ENCODE measurements around the gene BEX3. TPM values are rescaled to one million over a fixed set of nuclear protein-coding genes. Genes with fewer than 3 reads are reported as not detected.
"Not testable (repeated sequence)": the region's sequence is repeated elsewhere in the genome, so short reads cannot be mapped to it uniquely, and the experiment has no call there.

BEX3 gene
- total RNA-seq, 1 experiment from 2014 or later, result 367 TPM

DNA sequence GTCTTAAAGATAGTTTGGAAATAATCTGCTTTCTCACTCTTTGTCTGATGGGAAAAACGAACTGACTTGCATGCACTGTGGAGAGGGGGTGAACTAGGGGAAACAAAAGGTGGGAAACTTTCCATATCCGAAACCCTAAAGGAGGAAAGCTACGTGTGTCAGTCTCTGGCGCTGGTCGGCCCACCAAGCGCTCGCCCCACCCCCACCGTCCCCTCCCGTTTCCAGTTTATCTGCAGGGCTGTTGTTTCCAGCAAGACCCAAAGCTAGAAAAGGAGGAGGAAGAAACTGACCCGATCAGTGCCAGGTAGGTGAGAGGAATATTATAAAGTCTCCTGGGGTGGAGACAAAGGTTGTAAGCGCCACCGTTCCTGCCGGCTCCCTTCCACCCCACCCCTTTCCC is 19.5 kb upstream of the BEX3 start:
- CTCF ChIA-PET, result interaction anchor here (1.1 kb wide), 1 partner anchor 13 kb away, joined by 3 read pairs; no protein-coding TSS in a partner anchor
- Mint-ChIP-seq H3K36me3 (ENCODE audit: insufficient read depth, unreplicated experiment) (peaks cover 22% of the 10 kb centered on the region), H3K4me1 (ENCODE audit: low read depth, unreplicated experiment) (peaks cover 5% of the 10 kb centered on the region), H3K4me3 (ENCODE audit: unreplicated experiment) (peak overlapping the region; percentile 83), H3K9me3 (ENCODE audit: unreplicated experiment) (no peaks in the 10 kb centered on the region), H3K27ac (ENCODE audit: unreplicated experiment) (peak overlapping the region; percentile 73), H3K27me3 (ENCODE audit: insufficient read depth, unreplicated experiment) (no peaks in the 10 kb centered on the region)
- Histone ChIP-seq H3K4me1 (peaks cover 17% of the 10 kb centered on the region), H3K36me3 (ENCODE audit: control insufficient read depth, insufficient read depth, low read length) (no peaks in the 10 kb centered on the region), H3K4me3 (ENCODE audit: low read depth, low read length) (peak overlapping the region; percentile 44), H3K27me3 (replicated peaks; ENCODE audit: control insufficient read depth, insufficient read depth, low read length) (no peaks in the 10 kb centered on the region), H3K9me3 (no peaks in the 10 kb centered on the region)
- no peak for DNase-seq
- BruUV-seq (replicated peaks), result no TSS peak
- POLR2A ChIA-PET, result interaction anchor here (0.6 to 1.6 kb wide), 2 partner anchors 23 to 49 kb away, joined by 5 to 6 read pairs; no protein-coding TSS in a partner anchor
- intact Hi-C loops (cut with micrococcal nuclease; ENCODE audit: unreplicated experiment), result no loop called here
- TF ChIP-seq, protein P1, sequence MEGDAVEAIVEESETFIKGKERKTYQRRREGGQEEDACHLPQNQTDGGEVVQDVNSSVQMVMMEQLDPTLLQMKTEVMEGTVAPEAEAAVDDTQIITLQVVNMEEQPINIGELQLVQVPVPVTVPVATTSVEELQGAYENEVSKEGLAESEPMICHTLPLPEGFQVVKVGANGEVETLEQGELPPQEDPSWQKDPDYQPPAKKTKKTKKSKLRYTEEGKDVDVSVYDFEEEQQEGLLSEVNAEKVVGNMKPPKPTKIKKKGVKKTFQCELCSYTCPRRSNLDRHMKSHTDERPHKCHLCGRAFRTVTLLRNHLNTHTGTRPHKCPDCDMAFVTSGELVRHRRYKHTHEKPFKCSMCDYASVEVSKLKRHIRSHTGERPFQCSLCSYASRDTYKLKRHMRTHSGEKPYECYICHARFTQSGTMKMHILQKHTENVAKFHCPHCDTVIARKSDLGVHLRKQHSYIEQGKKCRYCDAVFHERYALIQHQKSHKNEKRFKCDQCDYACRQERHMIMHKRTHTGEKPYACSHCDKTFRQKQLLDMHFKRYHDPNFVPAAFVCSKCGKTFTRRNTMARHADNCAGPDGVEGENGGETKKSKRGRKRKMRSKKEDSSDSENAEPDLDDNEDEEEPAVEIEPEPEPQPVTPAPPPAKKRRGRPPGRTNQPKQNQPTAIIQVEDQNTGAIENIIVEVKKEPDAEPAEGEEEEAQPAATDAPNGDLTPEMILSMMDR (IDR thresholded peaks at IDR 0.05; ENCODE audit: insufficient read depth in 1 of 2, low read depth in 1 of 2, low read length in 1 of 2, severe bottlenecking in 1 of 2, unreplicated experiment in 1 of 2), result no peak

GRCh38 chrX:103357871-103358270 is 18.5 kb upstream of the BEX3 start:
- peaks cover 9% of the 10 kb centered on the region for H3K4me1 Mint-ChIP-seq (ENCODE audit: low read depth, unreplicated experiment)
- TF ChIP-seq, protein P1 (IDR thresholded peaks at IDR 0.05; ENCODE audit: insufficient read depth in 1 of 2, low read depth in 1 of 2, low read length in 1 of 2, severe bottlenecking in 1 of 2, unreplicated experiment in 1 of 2), result no peak
- H3K9me3 ChIP-seq, result no peaks in the 10 kb centered on the region
- CTCF ChIA-PET, result no interaction called here
- H3K36me3 Mint-ChIP-seq (ENCODE audit: insufficient read depth, unreplicated experiment), result peaks cover 22% of the 10 kb centered on the region
- BruUV-seq (replicated peaks), result TSS peak; percentile 79
- H3K4me3 ChIP-seq (ENCODE audit: low read depth, low read length), result no peak overlapping the region
- H3K4me1 ChIP-seq, result peaks cover 24% of the 10 kb centered on the region
- peak overlapping the region; percentile 83 for H3K4me3 Mint-ChIP-seq (ENCODE audit: unreplicated experiment)
- H3K27me3 ChIP-seq (replicated peaks; ENCODE audit: control insufficient read depth, insufficient read depth, low read length), result no peaks in the 10 kb centered on the region
- DNase-seq, result no peak
- peak overlapping the region; percentile 13 for H3K27ac Mint-ChIP-seq (ENCODE audit: unreplicated experiment)
- no peaks in the 10 kb centered on the region for H3K9me3 Mint-ChIP-seq (ENCODE audit: unreplicated experiment)
- no peaks in the 10 kb centered on the region for H3K27me3 Mint-ChIP-seq (ENCODE audit: insufficient read depth, unreplicated experiment)
- POLR2A ChIA-PET, result no interaction called here
- intact Hi-C loops (cut with micrococcal nuclease; ENCODE audit: unreplicated experiment), result no loop called here
- H3K36me3 ChIP-seq (ENCODE audit: control insufficient read depth, insufficient read depth, low read length), result no peaks in the 10 kb centered on the region

DNA sequence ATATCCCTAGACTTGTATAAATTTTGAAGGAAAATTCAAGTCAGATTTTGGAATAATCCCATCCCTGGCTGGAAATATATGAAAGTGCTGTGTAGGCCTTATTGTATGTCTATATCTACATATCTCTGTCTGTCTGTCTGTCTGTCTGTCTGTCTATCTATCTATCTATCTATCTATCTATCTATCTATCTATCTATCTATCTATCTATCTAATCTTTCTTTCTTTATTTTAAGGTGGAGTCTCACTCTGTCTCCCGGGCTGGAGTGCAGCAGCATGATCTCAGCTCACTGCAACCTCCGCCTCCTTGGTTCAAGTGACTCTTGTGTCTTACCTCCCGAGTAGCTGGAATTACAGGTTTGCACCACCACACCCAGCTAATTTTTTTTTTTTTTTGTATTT is 16.7 kb upstream of the BEX3 start:
- peaks cover 22% of the 10 kb centered on the region for H3K36me3 Mint-ChIP-seq (ENCODE audit: insufficient read depth, unreplicated experiment)
- H3K27me3 ChIP-seq (replicated peaks; ENCODE audit: control insufficient read depth, insufficient read depth, low read length); H3K27me3 Mint-ChIP-seq (ENCODE audit: insufficient read depth, unreplicated experiment); H3K9me3 Mint-ChIP-seq (ENCODE audit: unreplicated experiment); H3K4me3 Mint-ChIP-seq (ENCODE audit: unreplicated experiment); BruUV-seq (replicated peaks); H3K4me3 ChIP-seq (ENCODE audit: low read depth, low read length); DNase-seq; CTCF ChIA-PET; H3K36me3 ChIP-seq (ENCODE audit: control insufficient read depth, insufficient read depth, low read length); POLR2A ChIA-PET; H3K27ac Mint-ChIP-seq (ENCODE audit: unreplicated experiment); H3K9me3 ChIP-seq: not testable (repeated sequence)
- H3K4me1 ChIP-seq, result peaks cover 33% of the 10 kb centered on the region
- H3K4me1 Mint-ChIP-seq (ENCODE audit: low read depth, unreplicated experiment), result peaks cover 12% of the 10 kb centered on the region
- intact Hi-C loops (cut with micrococcal nuclease; ENCODE audit: unreplicated experiment), result loop anchor here (5.0 kb wide), 2 partner anchors 83 to 103 kb away; no protein-coding TSS in a partner anchor

- BruUV-seq (replicated peaks), result no TSS peak
- ChIA-PET POLR2A (no interaction called here), CTCF (no interaction called here)
- peaks cover 22% of the 10 kb centered on the region for H3K36me3 Mint-ChIP-seq (ENCODE audit: insufficient read depth, unreplicated experiment)
- peaks cover 33% of the 10 kb centered on the region for H3K4me1 ChIP-seq
- no peaks in the 10 kb centered on the region for H3K27me3 Mint-ChIP-seq (ENCODE audit: insufficient read depth, unreplicated experiment)
- H3K4me3 Mint-ChIP-seq (ENCODE audit: unreplicated experiment), result no peak overlapping the region
- no peaks in the 10 kb centered on the region for H3K9me3 ChIP-seq
- no peaks in the 10 kb centered on the region for H3K9me3 Mint-ChIP-seq (ENCODE audit: unreplicated experiment)
- H3K36me3 ChIP-seq (ENCODE audit: control insufficient read depth, insufficient read depth, low read length), result no peaks in the 10 kb centered on the region
- peak overlapping the region; percentile 71 for H3K27ac Mint-ChIP-seq (ENCODE audit: unreplicated experiment)
- no peak overlapping the region for H3K4me3 ChIP-seq (ENCODE audit: low read depth, low read length)
- DNase-seq, result no peak
- no peaks in the 10 kb centered on the region for H3K27me3 ChIP-seq (replicated peaks; ENCODE audit: control insufficient read depth, insufficient read depth, low read length)
- intact Hi-C loops (cut with micrococcal nuclease; ENCODE audit: unreplicated experiment), result loop anchor here (5.0 kb wide), 2 partner anchors 82 to 102 kb away; no protein-coding TSS in a partner anchor
- H3K4me1 Mint-ChIP-seq (ENCODE audit: low read depth, unreplicated experiment), result peaks cover 14% of the 10 kb centered on the region
- TF ChIP-seq, protein P1 (IDR thresholded peaks at IDR 0.05; ENCODE audit: insufficient read depth in 1 of 2, low read depth in 1 of 2, low read length in 1 of 2, severe bottlenecking in 1 of 2, unreplicated experiment in 1 of 2), result no peak
Measured at GRCh38 chrX:103360092-103360491, 16.2 kb upstream of the BEX3 start.
